Endothelial cell of umbilical vein (primary cell): Measurements from ENCODE around the gene VEGFC. TPM values are rescaled to one million over a fixed set of nuclear protein-coding genes. Genes with fewer than 3 reads are reported as not detected.

Experiments used
- BruUV-seq: library from RNA; stranded (reverse); fragments of 400-500 nt; replicated peaks from 2 replicates; lab custom pipeline; 2021; lab: Mats Ljungman, UMichigan
- CTCF ChIA-PET: fragments of 300-600, 350-600 bp; sonication (Branson Sonifier 250); formaldehyde crosslinking; loops from one replicate; lab custom pipeline; 2021; ENCODE audit warnings: antibody characterized with exemption, inconsistent platforms; lab: Charles Lee
- POLR2A ChIA-PET: fragments of 300-600, 350-600 bp; sonication (Branson Sonifier 250); formaldehyde crosslinking; loops from one replicate; lab custom pipeline; 2021; ENCODE audit warnings: antibody characterized with exemption, inconsistent platforms; lab: Charles Lee
- DNase-seq: peaks from one replicate; pipeline ENCODE4 v3.0.0-alpha.2; 2011; ENCODE audit warnings: low read depth, low spot score
- FAIRE-seq: peaks from 2 replicates; lab custom pipeline; 2011; peaks lifted over from hg19 to GRCh38; lab: Jason Lieb, UNC
- H2AFZ ChIP-seq: 2 replicates; pipeline ENCODE4 v1.6.0; 2012; ENCODE audit warnings: low read depth, low read length, control low read depth, inconsistent platforms
- H3K27ac ChIP-seq: 2 replicates; pipeline ENCODE4 v1.5.1; 2011; ENCODE audit warnings: low read depth, mild to moderate bottlenecking, control low read depth, low read length, moderate library complexity; ENCODE audit not compliant: insufficient read depth
- H3K27me3 ChIP-seq, 2 experiments: 2 replicates each; pipeline versions ENCODE4 v1.6.0 to v1.6.1; 2011; ENCODE audit warnings: low read length in 2 of 2, mixed read lengths in 1 of 2; ENCODE audit not compliant: control insufficient read depth in 2 of 2, insufficient read depth in 2 of 2
- H3K36me3 ChIP-seq, 2 experiments: 2 replicates in 1 of 2; 3 replicates in 1 of 2; pipeline ENCODE4 v1.5.1; 2011; ENCODE audit warnings: low read length in 2 of 2, mild to moderate bottlenecking in 1 of 2, moderate library complexity in 1 of 2; ENCODE audit not compliant: control insufficient read depth in 2 of 2, insufficient read depth in 2 of 2; ENCODE audit errors: extremely low read depth in 1 of 2
- H3K4me1 ChIP-seq: 3 replicates; pipeline ENCODE4 v1.5.1; 2011; ENCODE audit warnings: mild to moderate bottlenecking, low read length; ENCODE audit not compliant: control insufficient read depth, insufficient read depth; ENCODE audit errors: extremely low read depth
- H3K4me2 ChIP-seq: 2 replicates; pipeline ENCODE4 v1.6.1; 2011; ENCODE audit warnings: low read length, control low read depth, mixed read lengths; ENCODE audit not compliant: insufficient read depth
- H3K4me3 ChIP-seq, 3 experiments: fragments of 200-600 bp in 1 of 3; sonication (generic), shearing (Covaris generic) in 1 of 3; replicated peaks in 1 of 3; 2 replicates each; pipeline ENCODE4 v1.5.1; 2011 to 2016; ENCODE audit warnings: control low read depth in 3 of 3, low read length in 3 of 3, mild to moderate bottlenecking in 2 of 3, inconsistent platforms in 1 of 3, low read depth in 1 of 3, moderate library complexity in 1 of 3; ENCODE audit not compliant: insufficient read depth in 1 of 3
- H3K79me2 ChIP-seq: 2 replicates; pipeline ENCODE4 v1.6.0; 2012; ENCODE audit warnings: low read length, inconsistent platforms; ENCODE audit not compliant: control insufficient read depth, insufficient read depth
- H3K9ac ChIP-seq: replicated peaks from 2 replicates; pipeline ENCODE3; 2011; ENCODE audit warnings: low read length, control low read depth; ENCODE audit not compliant: insufficient read depth; ENCODE audit errors: extremely low read depth
- H3K9me1 ChIP-seq: replicated peaks from 3 replicates; pipeline ENCODE4 v1.6.0; 2011; ENCODE audit warnings: mild to moderate bottlenecking, low read length; ENCODE audit not compliant: control insufficient read depth, insufficient read depth; ENCODE audit errors: extremely low read depth
- H3K9me3 ChIP-seq: replicated peaks from 2 replicates; pipeline ENCODE4 v1.5.1; 2012; ENCODE audit warnings: low read length, inconsistent platforms; ENCODE audit not compliant: control insufficient read depth, insufficient read depth
- H4K20me1 ChIP-seq: replicated peaks from 2 replicates; pipeline ENCODE3; 2011; ENCODE audit warnings: mild to moderate bottlenecking, low read length; ENCODE audit not compliant: control insufficient read depth, insufficient read depth; ENCODE audit errors: extremely low read depth
- EZH2 ChIP-seq: IDR thresholded peaks from 2 replicates; pipeline ENCODE4 v1.6.1; 2012; ENCODE audit warnings: borderline replicate concordance, low read depth, mild to moderate bottlenecking, moderate library complexity, low read length, inconsistent platforms; ENCODE audit not compliant: severe bottlenecking
- FOS ChIP-seq: IDR thresholded peaks from 2 replicates; pipeline ENCODE4 v1.6.1; 2011; ENCODE audit warnings: mild to moderate bottlenecking, low read length, moderate library complexity, borderline replicate concordance; ENCODE audit not compliant: insufficient read depth
- GATA2 ChIP-seq: IDR thresholded peaks from 2 replicates; pipeline ENCODE4 v1.7.0; 2011; ENCODE audit warnings: low read depth, mild to moderate bottlenecking, moderate library complexity, mixed read lengths, low read length; ENCODE audit not compliant: insufficient read length, insufficient read depth
- JUN ChIP-seq: IDR thresholded peaks from 2 replicates; pipeline ENCODE4 v1.6.1; 2011; ENCODE audit warnings: borderline replicate concordance, low read depth; ENCODE audit not compliant: insufficient read length, insufficient read depth
- MYC ChIP-seq: IDR thresholded peaks from one replicate; pipeline ENCODE4 v1.6.1; 2011; ENCODE audit warnings: mild to moderate bottlenecking, low read depth, low read length
- POLR2A ChIP-seq: IDR thresholded peaks from 2 replicates; pipeline ENCODE4 v1.6.1; 2012; ENCODE audit warnings: low read depth, mild to moderate bottlenecking, control low read depth, low read length
- POLR2AphosphoS5 ChIP-seq: IDR thresholded peaks from 2 replicates; pipeline ENCODE4 v1.6.1; 2012; ENCODE audit warnings: low read depth, mild to moderate bottlenecking, control low read depth, low read length, moderate library complexity; ENCODE audit not compliant: insufficient read depth
- dilution Hi-C: fragments of 300-500 bp; cut with MboI; formaldehyde crosslinking; loops from one replicate; pipeline ENCODE4 v1.15.0; 2019; ENCODE audit warnings: low sequenced_read_pairs; ENCODE audit not compliant: extremely low pct_ligation_motif_present
- intact Hi-C: fragments of 100-400 bp; cut with micrococcal nuclease; formaldehyde crosslinking; loops from one replicate; pipeline ENCODE4 v1.10.0; 2022
- polyA plus RNA-seq, 4 experiments: library from polyadenylated mRNA; depleted of rRNA in 3 of 4; stranded (reverse) in 3 of 4; unstranded in 1 of 4; fragments of >200 nt; gene quantifications; 2 replicates each; pipeline versions ENCODE4 v1.2.1 to v1.2.3, GENCODE V29; 2011 to 2012; ENCODE audit warnings: missing spikeins in 1 of 4
- total RNA-seq: library from RNA; stranded (reverse); gene quantifications from 2 replicates; pipeline ENCODE4 v1.2.3, GENCODE V29; 2021
- TF ChIP-seq, protein P1 (sequence below): IDR thresholded peaks from 2 replicates; pipeline ENCODE4 v1.6.1; 2011; ENCODE audit not compliant: insufficient read depth, insufficient read length
- TF ChIP-seq, protein P2 (sequence below), 2 donors: IDR thresholded peaks; 1 replicate in 1 of 2; 2 replicates in 1 of 2; pipeline ENCODE4 v1.5.1; 2011; ENCODE audit warnings: low read length in 2 of 2, mild to moderate bottlenecking in 2 of 2, moderate library complexity in 2 of 2, control low read depth in 1 of 2, inconsistent platforms in 1 of 2, low read depth in 1 of 2; ENCODE audit not compliant: insufficient read depth in 1 of 2; ENCODE audit errors: extremely low read depth in 1 of 2

The VEGFC gene
- total and polyA plus RNA-seq, 2 donors (not counting 3 experiments of a cell fraction or from before 2014, with no cell fraction given) = 20.4 to 34.9 TPM

DNA sequence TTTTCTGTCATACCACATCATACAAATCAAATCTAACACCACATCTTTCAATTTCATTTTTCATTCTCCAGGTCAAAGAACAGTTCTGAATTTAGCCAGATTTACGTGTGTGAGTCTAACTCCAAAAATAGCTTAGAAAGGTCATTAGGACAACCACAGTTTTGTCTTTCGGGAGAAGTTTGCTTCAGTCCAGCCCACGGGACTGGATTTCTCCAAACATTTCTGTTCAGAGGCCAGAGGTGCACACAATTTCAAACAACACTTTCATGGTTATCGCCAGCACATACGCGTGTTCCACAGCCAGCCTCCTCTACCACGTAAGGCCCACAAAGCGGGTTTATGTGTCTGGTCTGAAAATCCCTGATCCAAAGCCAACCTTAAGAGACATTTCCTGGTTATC lies 65.9 kb downstream of the VEGFC start:
- peaks cover 62% of the 10 kb centered on the region for H3K79me2 ChIP-seq
- H3K9ac ChIP-seq = no peak overlapping the region
- FAIRE-seq (no peak), DNase-seq (no peak)
- H3K36me3 ChIP-seq = peaks cover 0 to 14% of the 10 kb centered on the region in 2 experiments
- no peaks in the 10 kb centered on the region for H3K9me1 ChIP-seq
- dilution Hi-C loops (no loop called here), intact Hi-C loops (no loop called here)
- no TSS peak for BruUV-seq
- no peak overlapping the region for H3K4me3 ChIP-seq
- TF ChIP-seq EZH2 (no peak), FOS (no peak), POLR2A (no peak), MYC (no peak), POLR2AphosphoS5 (no peak), GATA2 (no peak), JUN (no peak)
- TF ChIP-seq, protein P1, sequence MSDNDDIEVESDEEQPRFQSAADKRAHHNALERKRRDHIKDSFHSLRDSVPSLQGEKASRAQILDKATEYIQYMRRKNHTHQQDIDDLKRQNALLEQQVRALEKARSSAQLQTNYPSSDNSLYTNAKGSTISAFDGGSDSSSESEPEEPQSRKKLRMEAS = no peak
- TF ChIP-seq, protein P2, sequence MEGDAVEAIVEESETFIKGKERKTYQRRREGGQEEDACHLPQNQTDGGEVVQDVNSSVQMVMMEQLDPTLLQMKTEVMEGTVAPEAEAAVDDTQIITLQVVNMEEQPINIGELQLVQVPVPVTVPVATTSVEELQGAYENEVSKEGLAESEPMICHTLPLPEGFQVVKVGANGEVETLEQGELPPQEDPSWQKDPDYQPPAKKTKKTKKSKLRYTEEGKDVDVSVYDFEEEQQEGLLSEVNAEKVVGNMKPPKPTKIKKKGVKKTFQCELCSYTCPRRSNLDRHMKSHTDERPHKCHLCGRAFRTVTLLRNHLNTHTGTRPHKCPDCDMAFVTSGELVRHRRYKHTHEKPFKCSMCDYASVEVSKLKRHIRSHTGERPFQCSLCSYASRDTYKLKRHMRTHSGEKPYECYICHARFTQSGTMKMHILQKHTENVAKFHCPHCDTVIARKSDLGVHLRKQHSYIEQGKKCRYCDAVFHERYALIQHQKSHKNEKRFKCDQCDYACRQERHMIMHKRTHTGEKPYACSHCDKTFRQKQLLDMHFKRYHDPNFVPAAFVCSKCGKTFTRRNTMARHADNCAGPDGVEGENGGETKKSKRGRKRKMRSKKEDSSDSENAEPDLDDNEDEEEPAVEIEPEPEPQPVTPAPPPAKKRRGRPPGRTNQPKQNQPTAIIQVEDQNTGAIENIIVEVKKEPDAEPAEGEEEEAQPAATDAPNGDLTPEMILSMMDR (IDR thresholded peaks at IDR 0.05; ENCODE audit: extremely low read depth in 1 of 2, insufficient read depth in 1 of 2, low read depth in 1 of 2, low read length in 2 of 2) = no peak
- no peaks in the 10 kb centered on the region for H3K4me1 ChIP-seq
- H4K20me1 ChIP-seq = peaks cover 7% of the 10 kb centered on the region
- ChIA-PET POLR2A (no interaction called here), CTCF (interaction anchor here (1.0 to 1.7 kb wide), 2 partner anchors 43 to 320 kb away, joined by 4 to 5 read pairs; no protein-coding TSS in a partner anchor)
- no peak overlapping the region for H3K27ac ChIP-seq
- no peak overlapping the region for H2AFZ ChIP-seq
- no peaks in the 10 kb centered on the region for H3K9me3 ChIP-seq
- no peaks in the 10 kb centered on the region for H3K27me3 ChIP-seq
- no peak overlapping the region for H3K4me2 ChIP-seq
